Lung (tissue), 12 donors: ENCODE measurements around the gene DUSP19. TPM values are rescaled to one million over a fixed set of nuclear protein-coding genes. Genes with fewer than 3 reads are reported as not detected.

Source experiments
- ATAC-seq: fragments of 200-7000 bp; cut with Tn5 transposase; one replicate; pipeline ENCODE4 v1.9.1; 2020; ENCODE audit warnings: moderate number of reproducible peaks; ENCODE audit not compliant: insufficient read depth, low FRiP score
- DNase-seq, 3 donors: peaks; one replicate each; pipeline ENCODE4 v3.0.0-alpha.2; 2013 to 2017
- H3K27ac ChIP-seq, 2 donors: one replicate each; pipeline ENCODE4 v1.5.1; 2013; ENCODE audit warnings: mild to moderate bottlenecking in 2 of 2, moderate library complexity in 2 of 2, control low read depth in 1 of 2, inconsistent platforms in 1 of 2, low read depth in 1 of 2, low read length in 1 of 2
- H3K27me3 ChIP-seq, 3 donors: one replicate each; pipeline ENCODE4 v1.5.1; 2013; ENCODE audit warnings: low read length in 2 of 3; ENCODE audit not compliant: control insufficient read depth in 3 of 3, insufficient read depth in 3 of 3
- H3K36me3 ChIP-seq, 4 donors: one replicate each; pipeline ENCODE4 v1.5.1; 2013; ENCODE audit warnings: low read length in 4 of 4, mild to moderate bottlenecking in 1 of 4, moderate library complexity in 1 of 4; ENCODE audit not compliant: control insufficient read depth in 4 of 4, insufficient read depth in 4 of 4
- H3K4me1 ChIP-seq, 5 donors: one replicate each; pipeline ENCODE4 v1.5.1; 2013; ENCODE audit warnings: low read length in 5 of 5, mild to moderate bottlenecking in 2 of 5, moderate library complexity in 1 of 5; ENCODE audit not compliant: control insufficient read depth in 5 of 5, insufficient read depth in 5 of 5
- H3K4me3 ChIP-seq: one replicate; pipeline ENCODE4 v1.5.1; 2013; ENCODE audit warnings: mild to moderate bottlenecking, control low read depth, moderate library complexity
- H3K9ac ChIP-seq, 2 donors: one replicate each; pipeline ENCODE4 v1.5.1; 2013; ENCODE audit warnings: low read length in 2 of 2, control low read depth in 1 of 2; ENCODE audit not compliant: insufficient read depth in 1 of 2
- H3K9me3 ChIP-seq, 4 donors: one replicate each; pipeline ENCODE4 v1.5.1; 2013; ENCODE audit warnings: low read length in 3 of 4, mild to moderate bottlenecking in 1 of 4, moderate library complexity in 1 of 4; ENCODE audit not compliant: control insufficient read depth in 4 of 4, insufficient read depth in 3 of 4
- CTCF ChIP-seq: IDR thresholded peaks from 2 replicates; pipeline ENCODE4 v1.5.1; 2012; ENCODE audit warnings: mild to moderate bottlenecking; ENCODE audit errors: control extremely low read depth, extremely low read depth
- WGBS, 2 donors: extraction: QIAGEN DNeasy Blood & Tissue Kit; methylation state at CpG; one replicate each; pipeline ENCODE4 v1.1.7; 2013; 5-methylcytosine and 5-hydroxymethylcytosine counted together
- polyA plus RNA-seq, 2 donors: library from polyadenylated mRNA; stranded (reverse); fragments of 200-250 nt; gene quantifications; one replicate each; pipeline ENCODE4 v1.2.1, GENCODE V29; 2013
- total RNA-seq, 2 donors: library from RNA; depleted of rRNA in 1 of 2; stranded (reverse); fragments of >200 nt in 1 of 2; gene quantifications; one replicate each; pipeline ENCODE4 v1.2.1, GENCODE V29; 2014 to 2021
- donor health status: control.
- donor health status: control.
- donor health status: Bipolar disorder and iron deficiency.
- donor health status: healthy.
- donor health status: DM: yes; HTN: yes; CAD: no.

The DUSP19 gene
- total and polyA plus RNA-seq, 4 donors = 0.70 to 8.8 (median 2.9) TPM

- Histone ChIP-seq H3K36me3 (peaks cover 0 to 2% (median under 1%) of the 10 kb centered on the region in 4 donors), H3K9me3 (peaks cover 0 to 2% (median 0%) of the 10 kb centered on the region in 4 donors), H3K4me3 (peak overlapping the region; percentile 21), H3K27ac (peak overlapping the region; percentile 70 to 97), H3K9ac (peak overlapping the region; percentile 72 to 89), H3K4me1 (peaks cover 0 to 17% (median 4%) of the 10 kb centered on the region in 5 donors), H3K27me3 (no peaks in the 10 kb centered on the region)
- DNase-seq (no peak), ATAC-seq (no peak)
- 0 to 1% methylated on average over 7 of the region's 7 CpGs for WGBS, 2 donors
- TF ChIP-seq CTCF = no peak
Observed at GRCh38 chr2:183123959-183124221, 45.3 kb downstream of the DUSP19 start.

GRCh38 chr2:183124222-183124956, 45.8 kb downstream of the DUSP19 start, which contains the start of gene NUP35:
TSS of gene NUP35 (plus strand) at chr2:183124443. CDS start at chr2:183124458, 15 bp downstream.
- ATAC-seq (peak; percentile 96), DNase-seq (peak; percentile 92 to 97 (median 97))
- TF ChIP-seq CTCF = no peak
- Histone ChIP-seq H3K27ac (peak within 1 kb of the TSS; percentile 70 to 97), H3K4me3 (peak within 1 kb of the TSS; percentile 95), H3K9ac (peak within 1 kb of the TSS; percentile 72 to 89), H3K9me3 (peaks cover 0 to 2% (median 0%) of the 10 kb centered on the region in 4 donors), H3K36me3 (peaks cover 0 to 5% (median 2%) of the 10 kb centered on the region in 4 donors), H3K27me3 (no peaks in the 10 kb centered on the region), H3K4me1 (peaks cover 0 to 17% (median 4%) of the 10 kb centered on the region in 5 donors)
- 0 to 1% methylated on average over 43 of the region's 43 CpGs for WGBS, 2 donors

- H3K4me1 ChIP-seq = peaks cover 0 to 17% (median 4%) of the 10 kb centered on the region in 5 donors
- no peaks in the 10 kb centered on the region for H3K27me3 ChIP-seq
- WGBS, 2 donors = 0% methylated on average over 10 of the region's 10 CpGs
- no peak for DNase-seq
- ATAC-seq = no peak
- TF ChIP-seq CTCF = no peak
- peaks cover 0 to 5% (median 3%) of the 10 kb centered on the region in 4 donors for H3K36me3 ChIP-seq
- H3K4me3 ChIP-seq = peak overlapping the region; percentile 95
- H3K27ac ChIP-seq = peak overlapping the region; percentile 70 to 97
- peaks cover 0 to 2% (median 0%) of the 10 kb centered on the region in 4 donors for H3K9me3 ChIP-seq
- peak overlapping the region; percentile 72 to 89 for H3K9ac ChIP-seq
Observed at GRCh38 chr2:183124957-183125255, 46.4 kb downstream of the DUSP19 start.
